GM23338 (cell line): ENCODE data around the gene LRBA. TPM values are rescaled to one million over a fixed set of nuclear protein-coding genes. Genes with fewer than 3 reads are reported as not detected.
A peak's percentile ranks its signal among the peaks of the same experiment; 100 is the strongest.

ENCODE experiments used
- ATAC-seq: fragments of 200-7000 bp; cut with Tn5 transposase; 3 replicates; pipeline ENCODE4 v1.9.1; 2020
- DNase-seq: peaks from one replicate; pipeline ENCODE4 v3.0.0-alpha.2; 2015; ENCODE audit warnings: low spot score
- H2AFZ ChIP-seq: fragments of 200-600 bp; sonication (generic); 2 replicates; pipeline ENCODE4 v1.8.0; 2016; ENCODE audit warnings: antibody characterized with exemption, mild to moderate bottlenecking, moderate library complexity
- H3F3A ChIP-seq: fragments of 200-600 bp; sonication (generic); replicated peaks from 2 replicates; pipeline ENCODE4 v1.8.0; 2017; ENCODE audit warnings: antibody characterized with exemption, mixed run types, low read depth
- H3K27ac ChIP-seq: fragments of 200-600 bp; sonication (generic); 2 replicates; pipeline ENCODE4 v1.6.1; 2016; ENCODE audit warnings: low read depth
- H3K27me3 ChIP-seq: fragments of 200-600 bp; sonication (generic); 2 replicates; pipeline ENCODE4 v1.8.0; 2016; ENCODE audit warnings: mild to moderate bottlenecking, mixed run types, moderate library complexity; ENCODE audit not compliant: insufficient read depth
- H3K36me3 ChIP-seq: fragments of 200-600 bp; sonication (generic); 2 replicates; pipeline ENCODE4 v1.8.0; 2016; ENCODE audit warnings: mild to moderate bottlenecking; ENCODE audit not compliant: insufficient read depth
- H3K4me1 ChIP-seq: fragments of 200-600 bp; sonication (generic); 2 replicates; pipeline ENCODE4 v1.8.0; 2016; ENCODE audit warnings: mild to moderate bottlenecking, moderate library complexity; ENCODE audit not compliant: insufficient read depth
- H3K4me2 ChIP-seq: fragments of 200-600 bp; sonication (generic); 2 replicates; pipeline ENCODE4 v1.7.1; 2017; ENCODE audit warnings: mixed run types
- H3K4me3 ChIP-seq: fragments of 200-600 bp; sonication (generic); 2 replicates; pipeline ENCODE4 v1.6.1; 2016; ENCODE audit warnings: mixed run types
- H3K79me2 ChIP-seq: fragments of 200-600 bp; sonication (generic); replicated peaks from 2 replicates; pipeline ENCODE4 v1.8.0; 2017; ENCODE audit warnings: mild to moderate bottlenecking; ENCODE audit not compliant: insufficient read depth
- H3K9me2 ChIP-seq: fragments of 200-600 bp; sonication (generic); 2 replicates; pipeline ENCODE4 v1.8.0; 2017; ENCODE audit not compliant: insufficient read depth
- H4K20me1 ChIP-seq: fragments of 200-600 bp; sonication (generic); replicated peaks from 2 replicates; pipeline ENCODE4 v1.8.0; 2017; ENCODE audit warnings: mild to moderate bottlenecking; ENCODE audit not compliant: insufficient read depth
- H3K27ac Mint-ChIP-seq: 2 replicates; pipeline ENCODE4 v1.8.0; 2020; ENCODE audit warnings: inconsistent platforms, mild to moderate bottlenecking, moderate library complexity, mixed read lengths
- H3K27me3 Mint-ChIP-seq: 3 replicates; pipeline ENCODE4 v1.8.0; 2022; ENCODE audit warnings: low read depth, mild to moderate bottlenecking, moderate library complexity, mixed read lengths, inconsistent platforms; ENCODE audit not compliant: insufficient read depth, poor library complexity
- H3K36me3 Mint-ChIP-seq: 3 replicates; pipeline ENCODE4 v1.8.0; 2021; ENCODE audit warnings: low read depth, mild to moderate bottlenecking, inconsistent platforms, moderate library complexity, mixed read lengths
- H3K4me1 Mint-ChIP-seq: 3 replicates; pipeline ENCODE4 v1.8.0; 2020; ENCODE audit warnings: mild to moderate bottlenecking, inconsistent platforms, mixed read lengths
- H3K4me3 Mint-ChIP-seq: 3 replicates; pipeline ENCODE4 v1.8.0; 2021; ENCODE audit warnings: moderate library complexity, mild to moderate bottlenecking, inconsistent platforms, mixed read lengths
- H3K9me3 Mint-ChIP-seq: 3 replicates; pipeline ENCODE4 v1.8.0; 2020; ENCODE audit warnings: moderate library complexity, mild to moderate bottlenecking, inconsistent platforms, mixed read lengths
- CREB1 ChIP-seq: fragments of 250-450 bp; sonication (Bioruptor Pico); IDR thresholded peaks from 2 replicates; pipeline ENCODE4 v1.5.0; 2020; ENCODE audit warnings: low read depth, mild to moderate bottlenecking, moderate library complexity
- EZH2 ChIP-seq: fragments of 200-600 bp; sonication (generic); IDR thresholded peaks from one replicate; pipeline ENCODE4 v1.8.0; 2017; ENCODE audit warnings: antibody characterized with exemption, mild to moderate bottlenecking, low read depth; ENCODE audit not compliant: unreplicated experiment
- EZH2phosphoT487 ChIP-seq: fragments of 200-600 bp; sonication (generic); IDR thresholded peaks from one replicate; pipeline ENCODE4 v1.8.1; 2018; ENCODE audit warnings: antibody characterized with exemption; ENCODE audit not compliant: unreplicated experiment
- JUNB ChIP-seq: IDR thresholded peaks from one replicate; pipeline ENCODE4 v1.6.1; 2016; ENCODE audit warnings: antibody characterized with exemption; ENCODE audit not compliant: unreplicated experiment
- NANOG ChIP-seq: IDR thresholded peaks from 2 replicates; pipeline ENCODE4 v1.6.1; 2016; ENCODE audit warnings: antibody characterized with exemption, borderline replicate concordance
- POLR2AphosphoS5 ChIP-seq: IDR thresholded peaks from 2 replicates; pipeline ENCODE4 v1.6.1; 2016; ENCODE audit warnings: antibody characterized with exemption, low read depth
- STAT1 ChIP-seq: IDR thresholded peaks from one replicate; pipeline ENCODE4 v1.6.1; 2016; ENCODE audit warnings: antibody characterized with exemption; ENCODE audit not compliant: unreplicated experiment
- ZNF114 ChIP-seq: fragments of 250-450 bp; sonication (Bioruptor Pico); IDR thresholded peaks from 2 replicates; pipeline ENCODE4 v1.5.0; 2020; ENCODE audit warnings: mild to moderate bottlenecking, moderate library complexity
- ZNF331 ChIP-seq: fragments of 250-450 bp; sonication (Bioruptor Pico); IDR thresholded peaks from 2 replicates; pipeline ENCODE4 v1.5.0; 2020; ENCODE audit warnings: low read depth, mild to moderate bottlenecking, moderate library complexity
- polyA plus RNA-seq: library from polyadenylated mRNA; unstranded; fragments of >200 nt; fragmentation: Nextera tagmentation; extraction: Ambion mirVana; gene quantifications from 2 replicates; pipeline ENCODE4 v1.2.1, GENCODE V29; 2016
- total RNA-seq: library from RNA; depleted of rRNA; stranded (reverse); fragments of >200 nt; shearing (Covaris generic); gene quantifications from 2 replicates; pipeline ENCODE4 v1.2.3, GENCODE V29; 2014
- TF ChIP-seq, protein P1 (sequence below), 2 experiments: fragments of 200-600 bp in 1 of 2; sonication (generic) in 1 of 2; conservative IDR thresholded peaks; 2 replicates each; pipeline versions ENCODE4 v1.5.1 to v1.6.1; 2016 to 2017; ENCODE audit warnings: antibody characterized with exemption in 2 of 2, low read depth in 2 of 2, mild to moderate bottlenecking in 2 of 2, moderate library complexity in 1 of 2

The LRBA gene
- total and polyA plus RNA-seq, 2 experiments from 2014 or later, result 23.3 to 126 TPM

DNA sequence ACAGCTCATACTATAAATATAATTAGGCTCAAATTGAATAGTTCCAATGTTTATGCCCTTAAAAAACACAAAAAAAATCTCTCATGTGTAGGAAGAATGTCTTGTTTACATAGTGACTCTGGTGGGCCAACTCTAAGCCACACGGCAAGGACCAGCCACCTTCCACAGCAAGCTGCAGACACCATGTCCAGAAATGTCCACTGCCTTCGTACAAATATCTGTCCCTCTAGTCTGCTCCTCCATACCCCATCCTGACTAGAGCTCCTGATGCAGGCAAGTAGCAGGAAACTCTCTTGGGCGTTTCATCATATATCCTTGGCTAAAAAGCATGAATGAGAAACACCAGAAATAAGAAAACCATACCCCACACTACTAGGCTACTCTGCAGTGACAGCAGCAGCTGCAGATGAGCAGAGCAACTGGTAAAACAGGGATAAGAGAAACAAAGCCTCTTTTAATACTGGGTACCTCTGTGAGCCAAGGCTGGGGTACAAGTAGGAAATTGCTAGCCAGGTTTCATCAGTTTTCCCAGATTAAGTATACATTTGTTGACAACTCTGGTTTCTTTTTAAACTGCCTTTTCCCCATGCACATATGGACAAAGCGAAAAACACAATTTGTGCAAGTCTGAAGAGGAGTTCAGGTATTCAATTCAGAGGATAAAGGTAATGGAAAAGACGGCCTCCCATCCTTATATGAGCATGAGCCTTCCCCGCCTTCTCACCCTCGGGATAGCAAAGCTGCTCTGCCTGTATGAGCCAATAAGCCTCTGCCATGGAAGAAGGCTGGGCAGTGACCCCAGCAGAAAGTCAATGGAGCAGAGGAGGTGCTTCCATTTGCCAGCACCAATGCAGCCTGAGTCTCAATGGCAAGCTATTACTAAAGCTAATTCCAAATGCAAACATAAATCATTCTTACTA lies 691.4 kb downstream of the LRBA start:
- Mint-ChIP-seq H3K36me3 (no peaks in the 10 kb centered on the region), H3K4me1 (peaks cover 21% of the 10 kb centered on the region), H3K27ac (no peak overlapping the region), H3K9me3 (no peaks in the 10 kb centered on the region), H3K4me3 (no peak overlapping the region), H3K27me3 (no peaks in the 10 kb centered on the region)
- Histone ChIP-seq H2AFZ (no peak overlapping the region), H3K4me3 (no peak overlapping the region), H3F3A (no peaks in the 10 kb centered on the region), H3K4me1 (peaks cover 3% of the 10 kb centered on the region; the same call in 1 of the 2 replicates), H3K27me3 (no peaks in the 10 kb centered on the region), H3K4me2 (no peak overlapping the region), H3K27ac (peak overlapping the region; percentile 55; the same call in 1 of the 2 replicates), H3K36me3 (no peaks in the 10 kb centered on the region), H3K9me2 (no peaks in the 10 kb centered on the region), H3K79me2 (no peaks in the 10 kb centered on the region), H4K20me1 (no peaks in the 10 kb centered on the region)
- TF ChIP-seq POLR2AphosphoS5 (no peak), ZNF331 (CRISPR knock-in tag) (no peak), JUNB (no peak), ZNF114 (no peak)
- TF ChIP-seq, protein P1, sequence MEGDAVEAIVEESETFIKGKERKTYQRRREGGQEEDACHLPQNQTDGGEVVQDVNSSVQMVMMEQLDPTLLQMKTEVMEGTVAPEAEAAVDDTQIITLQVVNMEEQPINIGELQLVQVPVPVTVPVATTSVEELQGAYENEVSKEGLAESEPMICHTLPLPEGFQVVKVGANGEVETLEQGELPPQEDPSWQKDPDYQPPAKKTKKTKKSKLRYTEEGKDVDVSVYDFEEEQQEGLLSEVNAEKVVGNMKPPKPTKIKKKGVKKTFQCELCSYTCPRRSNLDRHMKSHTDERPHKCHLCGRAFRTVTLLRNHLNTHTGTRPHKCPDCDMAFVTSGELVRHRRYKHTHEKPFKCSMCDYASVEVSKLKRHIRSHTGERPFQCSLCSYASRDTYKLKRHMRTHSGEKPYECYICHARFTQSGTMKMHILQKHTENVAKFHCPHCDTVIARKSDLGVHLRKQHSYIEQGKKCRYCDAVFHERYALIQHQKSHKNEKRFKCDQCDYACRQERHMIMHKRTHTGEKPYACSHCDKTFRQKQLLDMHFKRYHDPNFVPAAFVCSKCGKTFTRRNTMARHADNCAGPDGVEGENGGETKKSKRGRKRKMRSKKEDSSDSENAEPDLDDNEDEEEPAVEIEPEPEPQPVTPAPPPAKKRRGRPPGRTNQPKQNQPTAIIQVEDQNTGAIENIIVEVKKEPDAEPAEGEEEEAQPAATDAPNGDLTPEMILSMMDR (conservative IDR thresholded peaks at IDR 0.05; ENCODE audit: low read depth in 2 of 2), result no peak
- ATAC-seq, result peak; percentile 87
- peak; percentile 21 for DNase-seq

DNA sequence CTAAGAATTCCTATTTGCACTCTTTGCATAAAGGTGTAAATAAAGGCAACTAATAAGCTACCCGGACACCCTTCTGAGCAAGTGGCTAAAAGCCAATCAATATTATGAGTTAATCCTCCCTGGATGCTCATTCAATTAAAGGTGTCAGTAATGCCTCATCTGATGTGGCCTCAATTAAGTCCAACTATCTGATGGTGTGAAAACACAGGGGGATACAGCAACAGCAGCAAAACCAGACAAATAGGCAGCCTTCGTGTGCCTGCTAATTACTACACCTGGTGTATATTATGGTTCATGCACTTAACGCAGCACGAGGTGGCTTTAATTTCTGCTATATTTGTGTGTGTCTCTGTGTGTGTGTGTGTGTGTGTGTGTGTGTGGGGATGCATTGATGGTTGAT lies 692.4 kb downstream of the LRBA start:
- no peaks in the 10 kb centered on the region for H3K9me2 ChIP-seq
- Mint-ChIP-seq H3K4me3 (no peak overlapping the region), H3K27me3 (no peaks in the 10 kb centered on the region), H3K27ac (no peak overlapping the region), H3K36me3 (no peaks in the 10 kb centered on the region), H3K4me1 (peaks cover 23% of the 10 kb centered on the region), H3K9me3 (no peaks in the 10 kb centered on the region)
- H3K4me2 ChIP-seq, result no peak overlapping the region
- H4K20me1 ChIP-seq, result no peaks in the 10 kb centered on the region
- ATAC-seq (no peak), DNase-seq (no peak)
- H2AFZ ChIP-seq, result no peak overlapping the region
- H3K27me3 ChIP-seq, result no peaks in the 10 kb centered on the region
- H3K4me1 ChIP-seq, result peaks cover 3% of the 10 kb centered on the region; the same call in 1 of the 2 replicates
- no peak overlapping the region for H3K27ac ChIP-seq
- H3K36me3 ChIP-seq, result no peaks in the 10 kb centered on the region
- no peaks in the 10 kb centered on the region for H3F3A ChIP-seq
- no peaks in the 10 kb centered on the region for H3K79me2 ChIP-seq
- H3K4me3 ChIP-seq, result no peak overlapping the region
- TF ChIP-seq STAT1 (no peak), ZNF114 (no peak), ZNF331 (CRISPR knock-in tag) (no peak), EZH2 (no peak), EZH2phosphoT487 (no peak), NANOG (no peak), CREB1 (CRISPR knock-in tag) (no peak)
- TF ChIP-seq, protein P1 (conservative IDR thresholded peaks at IDR 0.05; ENCODE audit: low read depth in 2 of 2), result no peak
